Gastroesophageal sphincter (tissue), 3 donors: Measurements from ENCODE around the gene UNC13C.

ENCODE experiments used
- EP300 ChIP-seq: sonication (generic); formaldehyde crosslinking; IDR thresholded peaks from one replicate; pipeline ENCODE4 v1.6.1; 2017; ENCODE audit warnings: antibody characterized with exemption, mild to moderate bottlenecking
- TF ChIP-seq, protein P1 (sequence below), 4 experiments: fragments of 200-600 bp in 2 of 4; fragments of 450-650 bp in 2 of 4; sonication (generic) in 1 of 4; IDR thresholded peaks; one replicate each; pipeline ENCODE4 v1.5.1; 2017 to 2019; ENCODE audit warnings: antibody characterized with exemption in 4 of 4, mild to moderate bottlenecking in 2 of 4, moderate library complexity in 2 of 4

DNA sequence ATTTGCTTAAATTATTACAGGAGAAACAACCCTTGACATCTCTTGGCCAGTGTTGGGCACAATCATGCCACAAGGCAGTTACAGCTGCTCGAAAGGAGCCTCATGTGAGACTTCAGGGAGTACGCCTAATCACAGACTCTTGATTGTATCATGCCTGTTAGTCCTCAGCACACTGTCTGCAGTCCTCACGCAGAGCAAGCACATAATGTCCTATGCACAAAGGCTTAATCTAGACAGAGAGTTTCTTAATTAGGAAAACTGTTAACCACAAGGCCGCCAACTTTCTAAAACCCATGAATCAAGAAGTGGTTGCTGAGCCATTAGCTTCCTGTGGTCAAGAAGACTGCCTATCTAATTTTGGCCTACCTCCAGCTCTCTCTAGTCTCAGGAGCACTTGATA, 172.0 kb downstream of the UNC13C start:
- TF ChIP-seq, protein P1, sequence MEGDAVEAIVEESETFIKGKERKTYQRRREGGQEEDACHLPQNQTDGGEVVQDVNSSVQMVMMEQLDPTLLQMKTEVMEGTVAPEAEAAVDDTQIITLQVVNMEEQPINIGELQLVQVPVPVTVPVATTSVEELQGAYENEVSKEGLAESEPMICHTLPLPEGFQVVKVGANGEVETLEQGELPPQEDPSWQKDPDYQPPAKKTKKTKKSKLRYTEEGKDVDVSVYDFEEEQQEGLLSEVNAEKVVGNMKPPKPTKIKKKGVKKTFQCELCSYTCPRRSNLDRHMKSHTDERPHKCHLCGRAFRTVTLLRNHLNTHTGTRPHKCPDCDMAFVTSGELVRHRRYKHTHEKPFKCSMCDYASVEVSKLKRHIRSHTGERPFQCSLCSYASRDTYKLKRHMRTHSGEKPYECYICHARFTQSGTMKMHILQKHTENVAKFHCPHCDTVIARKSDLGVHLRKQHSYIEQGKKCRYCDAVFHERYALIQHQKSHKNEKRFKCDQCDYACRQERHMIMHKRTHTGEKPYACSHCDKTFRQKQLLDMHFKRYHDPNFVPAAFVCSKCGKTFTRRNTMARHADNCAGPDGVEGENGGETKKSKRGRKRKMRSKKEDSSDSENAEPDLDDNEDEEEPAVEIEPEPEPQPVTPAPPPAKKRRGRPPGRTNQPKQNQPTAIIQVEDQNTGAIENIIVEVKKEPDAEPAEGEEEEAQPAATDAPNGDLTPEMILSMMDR (IDR thresholded peaks at IDR 0.05): no peak
- TF ChIP-seq EP300: no peak
